ENCODE measurements around the gene GATAD2A.

GRCh38 chr19:19490214-19490968, 84.9 kb downstream of the GATAD2A start:
- peak; percentile 75 to 76 for TF ChIP-seq CTCF (conservative IDR thresholded peaks at IDR 0.05 in 1 of 2, IDR thresholded peaks at IDR 0.05 in 1 of 2; ENCODE audit: low read depth in 1 of 2, low read length in 2 of 2)
- TF ChIP-seq EZH2 (IDR thresholded peaks at IDR 0.05; ENCODE audit: low read length, missing control alignments): no peak

All from fibroblast of lung (primary cell).